Kidney epithelial cell (primary cell): Measurements from ENCODE around the gene GJD3. TPM values are rescaled to one million over a fixed set of nuclear protein-coding genes. Genes with fewer than 3 reads are reported as not detected.
A peak's percentile ranks its signal among the peaks of the same experiment; 100 is the strongest.

ENCODE experiments used
- DNase-seq: peaks from one replicate; pipeline ENCODE4 v3.0.0-alpha.2; 2010; ENCODE audit warnings: low read depth
- H3K27me3 ChIP-seq: 2 replicates; pipeline ENCODE4 v1.6.0; 2011; ENCODE audit warnings: low read length; ENCODE audit not compliant: control insufficient read depth, insufficient read depth
- H3K36me3 ChIP-seq: 2 replicates; pipeline ENCODE4 v1.5.1; 2011; ENCODE audit warnings: low read length; ENCODE audit not compliant: control insufficient read depth, insufficient read depth
- H3K4me3 ChIP-seq: 2 replicates; pipeline ENCODE4 v1.5.1; 2011; ENCODE audit warnings: low read depth, mild to moderate bottlenecking, control low read depth, low read length
- CTCF ChIP-seq: IDR thresholded peaks from 2 replicates; pipeline ENCODE4 v1.5.1; 2011; ENCODE audit warnings: mild to moderate bottlenecking, moderate library complexity, low read length, control low read depth, inconsistent platforms; ENCODE audit not compliant: insufficient read depth, poor library complexity, severe bottlenecking
- total RNA-seq: library from RNA; depleted of rRNA; stranded (reverse); fragments of >200 nt; gene quantifications from 2 replicates; pipeline ENCODE4 v1.2.3, GENCODE V29; 2015

The GJD3 gene
- total RNA-seq, 1 donor from 2014 or later, result not detected

GRCh38 chr17:40364906-40365305 lies 369 bp upstream of the GJD3 start:
- Histone ChIP-seq H3K27me3 (peaks cover 4% of the 10 kb centered on the region), H3K36me3 (no peaks in the 10 kb centered on the region), H3K4me3 (no peak overlapping the region)
- TF ChIP-seq CTCF, result no peak
- no peak for DNase-seq

DNA sequence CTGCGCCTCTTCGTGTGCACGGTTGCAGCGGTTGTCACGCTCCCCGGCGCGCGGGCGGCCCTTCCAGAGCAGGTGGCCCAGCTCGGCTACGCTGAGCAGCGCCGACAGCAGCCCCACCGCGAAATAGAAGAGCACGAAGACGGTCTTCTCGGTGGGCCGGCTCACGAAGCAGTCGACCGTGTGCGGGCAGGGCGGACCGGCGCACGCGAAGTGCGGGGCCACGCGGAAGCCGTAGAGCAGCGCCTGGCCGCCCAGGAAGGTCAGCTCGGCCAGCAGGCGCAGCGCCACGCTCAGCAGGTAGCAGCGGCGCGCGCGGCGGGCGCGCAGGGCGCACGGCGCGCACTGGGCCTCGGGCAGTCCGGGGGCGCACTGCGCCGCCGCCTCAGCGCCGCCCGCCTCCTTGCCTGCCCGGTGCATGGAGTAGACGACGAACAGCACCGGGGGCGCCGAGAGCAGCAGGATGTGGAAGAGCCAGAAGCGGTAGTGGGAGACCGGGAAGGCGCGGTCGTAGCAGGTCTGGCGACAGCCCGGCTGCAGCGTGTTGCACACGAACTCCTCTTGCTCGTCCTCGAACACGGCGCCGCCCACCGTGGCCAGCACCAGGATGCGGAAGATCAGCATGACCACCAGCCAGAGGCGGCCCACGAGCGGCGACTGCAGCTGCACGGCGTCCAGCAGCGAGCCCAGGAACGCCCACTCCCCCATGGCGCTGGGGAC lies 1.3 kb downstream of the GJD3 start:
- TF ChIP-seq CTCF, result no peak
- no peak for DNase-seq
- H3K36me3 ChIP-seq, result no peaks in the 10 kb centered on the region
- peaks cover 4% of the 10 kb centered on the region for H3K27me3 ChIP-seq
- peak overlapping the region; percentile 47 for H3K4me3 ChIP-seq

DNA sequence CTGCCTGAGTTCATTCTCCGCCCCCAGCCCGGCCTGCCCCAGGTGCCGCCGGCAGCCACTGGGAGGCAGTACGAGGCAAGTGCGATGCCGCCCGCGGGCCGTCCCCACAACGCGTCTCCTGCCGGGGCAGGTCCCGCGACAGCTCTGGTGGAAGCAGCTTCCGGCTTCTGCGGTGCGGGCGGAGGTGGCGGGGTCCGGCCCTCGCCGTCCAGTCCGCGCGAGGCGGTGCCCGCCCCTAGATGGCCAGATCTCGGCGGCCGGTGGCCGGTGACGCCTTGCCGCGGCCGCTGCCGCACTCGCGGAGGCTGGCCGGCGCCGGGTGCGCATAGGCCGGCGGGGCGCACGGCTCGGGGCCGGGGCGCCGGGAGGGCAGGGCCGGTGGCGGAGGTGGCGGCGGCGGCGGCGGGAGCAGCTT lies 1.8 kb downstream of the GJD3 start:
- peak; percentile 77 for TF ChIP-seq CTCF
- DNase-seq, result no peak

GRCh38 chr17:40361925-40362695 lies 2.4 kb downstream of the GJD3 start:
- DNase-seq, result no peak
- no peak for TF ChIP-seq CTCF
- Histone ChIP-seq H3K27me3 (peaks cover 4% of the 10 kb centered on the region), H3K36me3 (no peaks in the 10 kb centered on the region), H3K4me3 (peak overlapping the region; percentile 47)

More for the DNA sequence above, 1.8 kb downstream of the GJD3 start:
- Histone ChIP-seq H3K36me3 (no peaks in the 10 kb centered on the region), H3K4me3 (peak overlapping the region; percentile 47), H3K27me3 (peaks cover 4% of the 10 kb centered on the region)

GRCh38 chr17:40361063-40361924 lies 3.2 kb downstream of the GJD3 start:
- no peak overlapping the region for H3K4me3 ChIP-seq
- TF ChIP-seq CTCF, result no peak
- H3K27me3 ChIP-seq, result peaks cover 4% of the 10 kb centered on the region
- H3K36me3 ChIP-seq, result no peaks in the 10 kb centered on the region
- no peak for DNase-seq
